Measurements from ENCODE around the gene FRMD4A. TPM values are rescaled to one million over a fixed set of nuclear protein-coding genes. Genes with fewer than 3 reads are reported as not detected.

FRMD4A gene
- total RNA-seq, 6 donors from 2014 or later, result 22.3 to 114 (median 52.3) TPM

- H3K4me1 ChIP-seq, result peaks cover 8 to 15% (median 14%) of the 10 kb centered on the region in 4 donors
- no peak overlapping the region for H3K27ac ChIP-seq
- TF ChIP-seq EP300 (IDR thresholded peaks at IDR 0.05) (no peak), CTCF (IDR thresholded peaks at IDR 0.05) (no peak), POLR2AphosphoS5 (IDR thresholded peaks at IDR 0.05) (no peak), POLR2A (IDR thresholded peaks at IDR 0.05) (no peak)
- WGBS, 2 donors, result 94 to 97% methylated on average over 11 of the region's 11 CpGs
- DNase-seq (no peak), ATAC-seq (ENCODE audit: low FRiP score in 2 of 2) (no peak)
- no peaks in the 10 kb centered on the region for H3K36me3 ChIP-seq
- no peaks in the 10 kb centered on the region for H3K27me3 ChIP-seq
- no peak overlapping the region for H3K4me3 ChIP-seq
- H3K9me3 ChIP-seq, result no peaks in the 10 kb centered on the region
Measured at GRCh38 chr10:13812804-13813203, 517.9 kb downstream of the FRMD4A start.

- Histone ChIP-seq H3K9me3 (no peaks in the 10 kb centered on the region), H3K27ac (no peak overlapping the region), H3K4me3 (no peak overlapping the region), H3K4me1 (peaks cover 4 to 5% (median 5%) of the 10 kb centered on the region in 4 donors), H3K36me3 (no peaks in the 10 kb centered on the region), H3K27me3 (no peaks in the 10 kb centered on the region)
- WGBS, 2 donors, result 80 to 92% methylated on average over 4 of the region's 4 CpGs
- TF ChIP-seq EP300 (IDR thresholded peaks at IDR 0.05) (no peak), CTCF (IDR thresholded peaks at IDR 0.05) (no peak), POLR2A (IDR thresholded peaks at IDR 0.05) (no peak), POLR2AphosphoS5 (IDR thresholded peaks at IDR 0.05) (no peak)
- DNase-seq, result no peak
- no peak for ATAC-seq (ENCODE audit: low FRiP score in 2 of 2)
Measured at GRCh38 chr10:13810568-13810967, 520.2 kb downstream of the FRMD4A start.

GRCh38 chr10:13809427-13809826 is 521.3 kb downstream of the FRMD4A start:
- 63 to 67% methylated on average over 6 of the region's 6 CpGs for WGBS, 2 donors
- no peaks in the 10 kb centered on the region for H3K27me3 ChIP-seq
- H3K4me1 ChIP-seq, result peaks cover 4 to 5% (median 5%) of the 10 kb centered on the region in 4 donors
- no peak overlapping the region for H3K27ac ChIP-seq
- H3K9me3 ChIP-seq, result no peaks in the 10 kb centered on the region
- TF ChIP-seq POLR2AphosphoS5 (IDR thresholded peaks at IDR 0.05) (no peak), EP300 (IDR thresholded peaks at IDR 0.05) (no peak), POLR2A (IDR thresholded peaks at IDR 0.05) (no peak), CTCF (IDR thresholded peaks at IDR 0.05) (no peak)
- DNase-seq (no peak), ATAC-seq (ENCODE audit: low FRiP score in 2 of 2) (no peak)
- no peak overlapping the region for H3K4me3 ChIP-seq
- H3K36me3 ChIP-seq, result no peaks in the 10 kb centered on the region

GRCh38 chr10:13808556-13809391 is 522.0 kb downstream of the FRMD4A start:
- DNase-seq (no peak), ATAC-seq (ENCODE audit: low FRiP score in 2 of 2) (no peak)
- no peak for TF ChIP-seq CTCF (IDR thresholded peaks at IDR 0.05)
- TF ChIP-seq POLR2A (IDR thresholded peaks at IDR 0.05), result no peak
- TF ChIP-seq POLR2AphosphoS5 (IDR thresholded peaks at IDR 0.05), result no peak
- TF ChIP-seq EP300 (IDR thresholded peaks at IDR 0.05), result no peak
- peaks cover 5 to 9% (median 7%) of the 10 kb centered on the region in 4 donors for H3K4me1 ChIP-seq
- H3K9me3 ChIP-seq, result no peaks in the 10 kb centered on the region
- no peaks in the 10 kb centered on the region for H3K27me3 ChIP-seq
- H3K27ac ChIP-seq, result no peak overlapping the region
- H3K36me3 ChIP-seq, result no peaks in the 10 kb centered on the region
- no peak overlapping the region for H3K4me3 ChIP-seq
- WGBS, 2 donors, result 64 to 69% methylated on average over 15 of the region's 15 CpGs

- WGBS, 2 donors, result 84 to 86% methylated on average over 3 of the region's 3 CpGs
Measured at GRCh38 chr10:13806419-13806818, 524.3 kb downstream of the FRMD4A start.

More at GRCh38 chr10:13806419-13806818, 524.3 kb downstream of the FRMD4A start:
- H3K36me3 ChIP-seq, result no peaks in the 10 kb centered on the region
- DNase-seq (no peak), ATAC-seq (ENCODE audit: low FRiP score in 2 of 2) (no peak)
- no peak overlapping the region for H3K27ac ChIP-seq
- no peak overlapping the region for H3K4me3 ChIP-seq
- TF ChIP-seq CTCF (IDR thresholded peaks at IDR 0.05) (no peak), POLR2AphosphoS5 (IDR thresholded peaks at IDR 0.05) (no peak), EP300 (IDR thresholded peaks at IDR 0.05) (no peak), POLR2A (IDR thresholded peaks at IDR 0.05) (no peak)
- H3K4me1 ChIP-seq, result peaks cover 5 to 15% (median 11%) of the 10 kb centered on the region in 4 donors
- no peaks in the 10 kb centered on the region for H3K9me3 ChIP-seq
- H3K27me3 ChIP-seq, result no peaks in the 10 kb centered on the region

Data from upper lobe of left lung (tissue), 6 donors.